ENCODE results near the gene GIMAP1. TPM values are rescaled to one million over a fixed set of nuclear protein-coding genes. Genes with fewer than 3 reads are reported as not detected.

The GIMAP1 gene
- total RNA-seq, 1 donor from 2014 or later, result not detected

- no peak overlapping the region for H3K27ac Mint-ChIP-seq (ENCODE audit: unreplicated experiment)
- no peaks in the 10 kb centered on the region for H3K36me3 Mint-ChIP-seq (ENCODE audit: low read depth)
- no peaks in the 10 kb centered on the region for H3K4me1 Mint-ChIP-seq
- no peak overlapping the region for H3K4me3 Mint-ChIP-seq
- no peak for DNase-seq (ENCODE audit: low read depth, low spot score)
- TF ChIP-seq, protein P1, sequence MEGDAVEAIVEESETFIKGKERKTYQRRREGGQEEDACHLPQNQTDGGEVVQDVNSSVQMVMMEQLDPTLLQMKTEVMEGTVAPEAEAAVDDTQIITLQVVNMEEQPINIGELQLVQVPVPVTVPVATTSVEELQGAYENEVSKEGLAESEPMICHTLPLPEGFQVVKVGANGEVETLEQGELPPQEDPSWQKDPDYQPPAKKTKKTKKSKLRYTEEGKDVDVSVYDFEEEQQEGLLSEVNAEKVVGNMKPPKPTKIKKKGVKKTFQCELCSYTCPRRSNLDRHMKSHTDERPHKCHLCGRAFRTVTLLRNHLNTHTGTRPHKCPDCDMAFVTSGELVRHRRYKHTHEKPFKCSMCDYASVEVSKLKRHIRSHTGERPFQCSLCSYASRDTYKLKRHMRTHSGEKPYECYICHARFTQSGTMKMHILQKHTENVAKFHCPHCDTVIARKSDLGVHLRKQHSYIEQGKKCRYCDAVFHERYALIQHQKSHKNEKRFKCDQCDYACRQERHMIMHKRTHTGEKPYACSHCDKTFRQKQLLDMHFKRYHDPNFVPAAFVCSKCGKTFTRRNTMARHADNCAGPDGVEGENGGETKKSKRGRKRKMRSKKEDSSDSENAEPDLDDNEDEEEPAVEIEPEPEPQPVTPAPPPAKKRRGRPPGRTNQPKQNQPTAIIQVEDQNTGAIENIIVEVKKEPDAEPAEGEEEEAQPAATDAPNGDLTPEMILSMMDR (conservative IDR thresholded peaks at IDR 0.05), result no peak
- peaks cover 31% of the 10 kb centered on the region for H3K27me3 Mint-ChIP-seq (ENCODE audit: low read depth)
- no peaks in the 10 kb centered on the region for H3K9me3 Mint-ChIP-seq
Measured at GRCh38 chr7:150745086-150745485, 28.7 kb downstream of the GIMAP1 start.

- peaks cover 5% of the 10 kb centered on the region for H3K4me1 Mint-ChIP-seq
- H3K36me3 Mint-ChIP-seq (ENCODE audit: low read depth), result no peaks in the 10 kb centered on the region
- TF ChIP-seq, protein P1 (conservative IDR thresholded peaks at IDR 0.05), result no peak
- H3K4me3 Mint-ChIP-seq, result no peak overlapping the region
- H3K27me3 Mint-ChIP-seq (ENCODE audit: low read depth), result peaks cover 31% of the 10 kb centered on the region
- no peak overlapping the region for H3K27ac Mint-ChIP-seq (ENCODE audit: unreplicated experiment)
- no peak for DNase-seq (ENCODE audit: low read depth, low spot score)
- no peaks in the 10 kb centered on the region for H3K9me3 Mint-ChIP-seq
Measured at GRCh38 chr7:150745876-150746275, 29.5 kb downstream of the GIMAP1 start.

GRCh38 chr7:150746921-150747320 lies 30.5 kb downstream of the GIMAP1 start:
- TF ChIP-seq, protein P1 (conservative IDR thresholded peaks at IDR 0.05), result no peak
- H3K4me1 Mint-ChIP-seq, result peaks cover 5% of the 10 kb centered on the region
- no peak overlapping the region for H3K27ac Mint-ChIP-seq (ENCODE audit: unreplicated experiment)
- H3K27me3 Mint-ChIP-seq (ENCODE audit: low read depth), result peaks cover 27% of the 10 kb centered on the region
- H3K9me3 Mint-ChIP-seq, result no peaks in the 10 kb centered on the region
- DNase-seq (ENCODE audit: low read depth, low spot score), result no peak
- H3K36me3 Mint-ChIP-seq (ENCODE audit: low read depth), result no peaks in the 10 kb centered on the region
- no peak overlapping the region for H3K4me3 Mint-ChIP-seq

- peaks cover 5% of the 10 kb centered on the region for H3K4me1 Mint-ChIP-seq
Measured at GRCh38 chr7:150748376-150748775, 32.0 kb downstream of the GIMAP1 start.

GRCh38 chr7:150751702-150752101 lies 35.3 kb downstream of the GIMAP1 start:
- no peak for DNase-seq (ENCODE audit: low read depth, low spot score)
- no peaks in the 10 kb centered on the region for H3K9me3 Mint-ChIP-seq
- H3K4me1 Mint-ChIP-seq, result peaks cover 10% of the 10 kb centered on the region
- H3K27me3 Mint-ChIP-seq (ENCODE audit: low read depth), result peaks cover 20% of the 10 kb centered on the region
- H3K36me3 Mint-ChIP-seq (ENCODE audit: low read depth), result no peaks in the 10 kb centered on the region
- no peak overlapping the region for H3K27ac Mint-ChIP-seq (ENCODE audit: unreplicated experiment)
- TF ChIP-seq, protein P1 (conservative IDR thresholded peaks at IDR 0.05), result no peak
- H3K4me3 Mint-ChIP-seq, result no peak overlapping the region

More at GRCh38 chr7:150748376-150748775, 32.0 kb downstream of the GIMAP1 start:
- no peak overlapping the region for H3K27ac Mint-ChIP-seq (ENCODE audit: unreplicated experiment)
- no peaks in the 10 kb centered on the region for H3K36me3 Mint-ChIP-seq (ENCODE audit: low read depth)
- H3K4me3 Mint-ChIP-seq, result no peak overlapping the region
- TF ChIP-seq, protein P1 (conservative IDR thresholded peaks at IDR 0.05), result no peak
- no peaks in the 10 kb centered on the region for H3K9me3 Mint-ChIP-seq
- DNase-seq (ENCODE audit: low read depth, low spot score), result no peak
- peaks cover 30% of the 10 kb centered on the region for H3K27me3 Mint-ChIP-seq (ENCODE audit: low read depth)

- no peaks in the 10 kb centered on the region for H3K9me3 Mint-ChIP-seq
- H3K4me3 Mint-ChIP-seq, result no peak overlapping the region
- H3K27me3 Mint-ChIP-seq (ENCODE audit: low read depth), result peaks cover 30% of the 10 kb centered on the region
- H3K36me3 Mint-ChIP-seq (ENCODE audit: low read depth), result no peaks in the 10 kb centered on the region
- DNase-seq (ENCODE audit: low read depth, low spot score), result no peak
- TF ChIP-seq, protein P1 (conservative IDR thresholded peaks at IDR 0.05), result no peak
- H3K27ac Mint-ChIP-seq (ENCODE audit: unreplicated experiment), result no peak overlapping the region
- peaks cover 10% of the 10 kb centered on the region for H3K4me1 Mint-ChIP-seq
Measured at GRCh38 chr7:150753239-150753638, 36.8 kb downstream of the GIMAP1 start.
